Hematopoietic multipotent progenitor cell treated with erythropoietin and hydrocortisone succinate and interleukin-3 and kit ligand, for 15 days (in vitro differentiated cells): ENCODE measurements around the gene PCSK9.

ENCODE experiments used
- DNase-seq: peaks from one replicate; pipeline ENCODE4 v3.0.0-alpha.2; 2015; ENCODE audit warnings: low spot score

PCSK9 gene

GRCh38 chr1:55044617-55045397 is 5.5 kb downstream of the PCSK9 start:
- no peak for DNase-seq

GRCh38 chr1:55045430-55045829 is 6.1 kb downstream of the PCSK9 start:
- DNase-seq = no peak

- DNase-seq = no peak
Measured at GRCh38 chr1:55046871-55047270, 7.5 kb downstream of the PCSK9 start.

GRCh38 chr1:55047611-55048010 is 8.3 kb downstream of the PCSK9 start:
- DNase-seq = no peak

- DNase-seq = no peak
Measured at GRCh38 chr1:55048453-55049270, 9.3 kb downstream of the PCSK9 start.

- DNase-seq = no peak
Measured at GRCh38 chr1:55049271-55049913, 10.0 kb downstream of the PCSK9 start.

GRCh38 chr1:55049914-55050278 is 10.5 kb downstream of the PCSK9 start:
- no peak for DNase-seq

GRCh38 chr1:55050283-55050682 is 10.9 kb downstream of the PCSK9 start:
- DNase-seq = no peak

GRCh38 chr1:55051169-55051568 is 11.8 kb downstream of the PCSK9 start:
- no peak for DNase-seq

- no peak for DNase-seq
Measured at GRCh38 chr1:55051621-55052020, 12.3 kb downstream of the PCSK9 start.

- no peak for DNase-seq
Measured at GRCh38 chr1:55052221-55053142, 13.1 kb downstream of the PCSK9 start.

- DNase-seq = no peak
Measured at GRCh38 chr1:55053265-55053954, 14.1 kb downstream of the PCSK9 start.

GRCh38 chr1:55054396-55054795 is 15.0 kb downstream of the PCSK9 start:
- no peak for DNase-seq

GRCh38 chr1:55055084-55055882 is 15.9 kb downstream of the PCSK9 start:
- DNase-seq = no peak

GRCh38 chr1:55055951-55056631 is 16.7 kb downstream of the PCSK9 start:
- DNase-seq = no peak

- DNase-seq = no peak
Measured at GRCh38 chr1:55056632-55056992, 17.3 kb downstream of the PCSK9 start.

GRCh38 chr1:55057270-55057955 is 18.1 kb downstream of the PCSK9 start:
- no peak for DNase-seq

GRCh38 chr1:55057956-55058298 is 18.6 kb downstream of the PCSK9 start:
- DNase-seq = no peak
